Sigmoid colon (tissue), 4 donors: Measurements from ENCODE around the gene PRDM16.

Source experiments
- EP300 ChIP-seq, 4 donors: sonication (generic); formaldehyde crosslinking; IDR thresholded peaks; one replicate each; pipeline ENCODE4 v1.6.1; 2017; ENCODE audit warnings: antibody characterized with exemption in 4 of 4
- POLR2A ChIP-seq, 2 donors: fragments of 450-650 bp; IDR thresholded peaks; one replicate each; pipeline ENCODE4 v1.6.1; 2016; ENCODE audit warnings: antibody characterized with exemption in 2 of 2, mild to moderate bottlenecking in 2 of 2, moderate library complexity in 2 of 2
- POLR2AphosphoS5 ChIP-seq, 4 donors: sonication (generic); formaldehyde crosslinking; IDR thresholded peaks; one replicate each; pipeline ENCODE4 v1.6.1; 2017; ENCODE audit warnings: antibody characterized with exemption in 4 of 4
- TF ChIP-seq, protein P1 (sequence below), 4 experiments: fragments of 450-650 bp in 3 of 4; fragments of 200-600 bp in 1 of 4; IDR thresholded peaks; one replicate each; pipeline ENCODE4 v1.5.1; 2016 to 2019; ENCODE audit warnings: antibody characterized with exemption in 4 of 4, mild to moderate bottlenecking in 3 of 4, moderate library complexity in 2 of 4

GRCh38 chr1:3472906-3473305 lies 403.9 kb downstream of the PRDM16 start:
- TF ChIP-seq, protein P1, sequence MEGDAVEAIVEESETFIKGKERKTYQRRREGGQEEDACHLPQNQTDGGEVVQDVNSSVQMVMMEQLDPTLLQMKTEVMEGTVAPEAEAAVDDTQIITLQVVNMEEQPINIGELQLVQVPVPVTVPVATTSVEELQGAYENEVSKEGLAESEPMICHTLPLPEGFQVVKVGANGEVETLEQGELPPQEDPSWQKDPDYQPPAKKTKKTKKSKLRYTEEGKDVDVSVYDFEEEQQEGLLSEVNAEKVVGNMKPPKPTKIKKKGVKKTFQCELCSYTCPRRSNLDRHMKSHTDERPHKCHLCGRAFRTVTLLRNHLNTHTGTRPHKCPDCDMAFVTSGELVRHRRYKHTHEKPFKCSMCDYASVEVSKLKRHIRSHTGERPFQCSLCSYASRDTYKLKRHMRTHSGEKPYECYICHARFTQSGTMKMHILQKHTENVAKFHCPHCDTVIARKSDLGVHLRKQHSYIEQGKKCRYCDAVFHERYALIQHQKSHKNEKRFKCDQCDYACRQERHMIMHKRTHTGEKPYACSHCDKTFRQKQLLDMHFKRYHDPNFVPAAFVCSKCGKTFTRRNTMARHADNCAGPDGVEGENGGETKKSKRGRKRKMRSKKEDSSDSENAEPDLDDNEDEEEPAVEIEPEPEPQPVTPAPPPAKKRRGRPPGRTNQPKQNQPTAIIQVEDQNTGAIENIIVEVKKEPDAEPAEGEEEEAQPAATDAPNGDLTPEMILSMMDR (IDR thresholded peaks at IDR 0.05): no peak
- TF ChIP-seq POLR2A (IDR thresholded peaks at IDR 0.05) (no peak), POLR2AphosphoS5 (IDR thresholded peaks at IDR 0.05) (no peak), EP300 (IDR thresholded peaks at IDR 0.05) (no peak)
